ENCODE data around the gene SLC6A6.

DNA sequence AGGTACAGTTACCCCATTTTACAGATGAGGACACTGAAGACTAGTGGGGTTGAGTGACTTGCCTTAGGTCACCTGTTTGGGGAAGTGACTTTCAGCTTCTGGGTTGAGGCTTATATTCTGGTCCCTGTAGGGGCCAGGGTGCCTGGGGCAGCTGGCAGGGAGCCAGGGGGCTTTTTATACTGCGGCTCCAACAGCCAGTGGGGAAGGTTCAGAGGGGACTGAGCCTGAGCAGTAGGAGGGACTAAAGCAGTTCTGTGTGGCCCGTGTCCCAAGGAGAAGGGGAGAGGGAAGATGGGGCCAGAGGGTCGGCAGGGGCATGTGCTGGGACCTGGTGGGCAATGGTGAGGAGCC, 37.7 kb downstream of the SLC6A6 start:
- TF ChIP-seq, protein P1, sequence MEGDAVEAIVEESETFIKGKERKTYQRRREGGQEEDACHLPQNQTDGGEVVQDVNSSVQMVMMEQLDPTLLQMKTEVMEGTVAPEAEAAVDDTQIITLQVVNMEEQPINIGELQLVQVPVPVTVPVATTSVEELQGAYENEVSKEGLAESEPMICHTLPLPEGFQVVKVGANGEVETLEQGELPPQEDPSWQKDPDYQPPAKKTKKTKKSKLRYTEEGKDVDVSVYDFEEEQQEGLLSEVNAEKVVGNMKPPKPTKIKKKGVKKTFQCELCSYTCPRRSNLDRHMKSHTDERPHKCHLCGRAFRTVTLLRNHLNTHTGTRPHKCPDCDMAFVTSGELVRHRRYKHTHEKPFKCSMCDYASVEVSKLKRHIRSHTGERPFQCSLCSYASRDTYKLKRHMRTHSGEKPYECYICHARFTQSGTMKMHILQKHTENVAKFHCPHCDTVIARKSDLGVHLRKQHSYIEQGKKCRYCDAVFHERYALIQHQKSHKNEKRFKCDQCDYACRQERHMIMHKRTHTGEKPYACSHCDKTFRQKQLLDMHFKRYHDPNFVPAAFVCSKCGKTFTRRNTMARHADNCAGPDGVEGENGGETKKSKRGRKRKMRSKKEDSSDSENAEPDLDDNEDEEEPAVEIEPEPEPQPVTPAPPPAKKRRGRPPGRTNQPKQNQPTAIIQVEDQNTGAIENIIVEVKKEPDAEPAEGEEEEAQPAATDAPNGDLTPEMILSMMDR (IDR thresholded peaks at IDR 0.05; ENCODE audit: borderline replicate concordance, extremely low read depth, low read length, poor library complexity, severe bottlenecking), result no peak
- no peak for TF ChIP-seq EZH2 (IDR thresholded peaks at IDR 0.05; ENCODE audit: borderline replicate concordance, low read depth, low read length, severe bottlenecking)
